Activated naive CD8-positive, alpha-beta T cell treated with anti-CD3 and anti-CD28 coated beads, Interleukin-2, amount 50 U/mL, for 16 hours (primary cell): ENCODE results near the gene ITIH3.
A peak's percentile ranks its signal among the peaks of the same experiment; 100 is the strongest.
"Not testable (repeated sequence)": the region's sequence is repeated elsewhere in the genome, so short reads cannot be mapped to it uniquely, and the experiment has no call there.

Experiments
- DNase-seq: peaks from one replicate; pipeline ENCODE4 v3.0.0-alpha.2; 2020; ENCODE audit warnings: low read depth, low spot score

The ITIH3 gene

GRCh38 chr3:52794612-52795099 lies at the start of gene ITIH3:
Gene ITIH3, plus strand, starts transcription at chr3:52794796. Its CDS starts 8 bp downstream, at chr3:52794804.
- DNase-seq = no peak

- no peak for DNase-seq
Observed at GRCh38 chr3:52752045-52752660, 42.4 kb upstream of the ITIH3 start.

GRCh38 chr3:52754373-52754772 lies 40.2 kb upstream of the ITIH3 start:
- DNase-seq = no peak

DNA sequence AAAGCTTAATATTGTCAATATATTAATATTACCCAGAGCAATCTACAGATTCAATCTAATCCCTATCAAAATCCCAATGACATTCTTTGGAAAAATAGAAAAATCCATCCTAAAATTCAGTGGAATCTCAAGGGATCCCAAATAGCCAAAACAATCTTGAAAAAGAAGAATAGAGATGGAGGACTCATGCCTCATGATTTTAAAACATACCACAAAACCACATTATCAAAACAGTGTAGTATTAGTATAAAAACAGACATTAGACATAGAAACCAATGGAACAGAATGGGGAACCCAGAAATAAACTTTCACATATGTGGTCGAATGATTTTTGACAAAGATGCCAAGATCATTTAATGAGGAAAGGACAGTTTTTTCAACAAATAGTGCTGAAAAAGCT lies 38.5 kb upstream of the ITIH3 start:
- DNase-seq = no peak

DNA sequence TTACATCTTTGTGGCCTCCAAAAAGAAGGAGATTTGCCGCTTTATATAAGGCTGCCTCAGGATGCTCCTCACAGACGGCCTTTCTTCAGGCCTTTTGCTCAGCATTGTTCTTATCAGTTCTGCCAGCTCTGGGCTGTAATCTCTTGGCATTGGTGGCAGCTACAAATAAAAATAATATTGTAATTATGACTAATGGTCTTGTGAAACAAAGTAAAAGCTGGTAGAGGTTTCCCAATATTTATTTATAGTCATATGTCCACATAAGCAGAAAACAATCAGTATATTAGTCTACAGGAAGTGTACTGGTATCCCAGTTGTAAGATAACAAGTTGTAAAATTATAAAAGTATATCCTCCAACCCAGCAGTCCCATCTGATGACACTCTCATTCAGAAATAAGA lies 31.1 kb upstream of the ITIH3 start:
- no peak for DNase-seq

DNA sequence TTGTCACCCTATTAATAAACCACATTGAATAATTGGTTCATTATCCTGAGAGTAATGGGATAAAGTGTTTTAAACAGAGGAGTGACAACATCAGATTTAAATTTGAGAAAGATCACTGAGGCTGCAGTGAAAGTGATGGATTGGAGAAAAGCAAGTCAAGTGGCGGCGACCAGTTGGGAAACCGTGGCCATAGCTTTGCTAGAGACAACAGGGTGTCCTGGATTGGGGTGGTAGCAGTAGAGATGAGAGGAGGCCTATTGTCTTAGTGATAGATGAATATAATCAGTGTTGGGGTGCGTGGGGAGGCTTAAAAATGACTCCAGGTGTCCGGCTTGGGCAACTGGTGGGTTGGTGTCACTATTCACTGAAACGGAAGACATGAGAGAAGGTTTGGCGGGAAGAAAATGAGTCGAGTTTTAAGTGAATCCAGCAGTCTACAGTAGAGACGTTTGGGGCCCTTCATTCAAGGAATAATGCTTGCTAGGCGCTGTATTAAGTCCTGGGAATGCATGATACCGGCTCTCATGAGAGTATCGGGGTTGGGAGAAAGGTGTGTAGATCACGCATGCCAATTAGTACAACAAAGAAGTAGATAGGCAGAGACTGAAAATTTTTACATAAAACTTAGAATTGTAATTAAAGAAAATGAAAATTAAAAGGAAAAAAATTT lies 24.7 kb upstream of the ITIH3 start:
- no peak for DNase-seq

GRCh38 chr3:52770496-52771333 lies 23.9 kb upstream of the ITIH3 start, which contains the start of gene NEK4:
Gene NEK4, minus strand, starts transcription at chr3:52770940. Its CDS starts 194 bp downstream, at chr3:52770746.
- DNase-seq = peak; percentile 58

DNA sequence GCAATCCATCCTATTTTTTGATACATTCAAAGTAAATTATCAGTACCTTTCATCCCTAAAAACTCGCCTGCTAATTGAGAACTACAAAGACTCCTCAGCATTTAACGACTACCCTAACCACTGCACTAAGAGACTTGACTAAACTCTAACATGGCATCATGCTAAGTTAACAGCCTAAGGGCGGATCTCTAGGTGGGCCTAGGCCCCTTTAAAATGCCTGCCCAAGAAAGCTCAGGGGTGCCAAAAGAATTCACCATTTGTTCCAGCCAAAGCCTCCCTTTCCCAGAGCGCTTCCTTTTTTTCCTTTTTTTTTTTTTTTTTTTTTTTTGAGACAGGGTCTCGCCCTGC lies 23.3 kb upstream of the ITIH3 start:
- no peak for DNase-seq

GRCh38 chr3:52771702-52772101 lies 22.9 kb upstream of the ITIH3 start:
- no peak for DNase-seq

DNA sequence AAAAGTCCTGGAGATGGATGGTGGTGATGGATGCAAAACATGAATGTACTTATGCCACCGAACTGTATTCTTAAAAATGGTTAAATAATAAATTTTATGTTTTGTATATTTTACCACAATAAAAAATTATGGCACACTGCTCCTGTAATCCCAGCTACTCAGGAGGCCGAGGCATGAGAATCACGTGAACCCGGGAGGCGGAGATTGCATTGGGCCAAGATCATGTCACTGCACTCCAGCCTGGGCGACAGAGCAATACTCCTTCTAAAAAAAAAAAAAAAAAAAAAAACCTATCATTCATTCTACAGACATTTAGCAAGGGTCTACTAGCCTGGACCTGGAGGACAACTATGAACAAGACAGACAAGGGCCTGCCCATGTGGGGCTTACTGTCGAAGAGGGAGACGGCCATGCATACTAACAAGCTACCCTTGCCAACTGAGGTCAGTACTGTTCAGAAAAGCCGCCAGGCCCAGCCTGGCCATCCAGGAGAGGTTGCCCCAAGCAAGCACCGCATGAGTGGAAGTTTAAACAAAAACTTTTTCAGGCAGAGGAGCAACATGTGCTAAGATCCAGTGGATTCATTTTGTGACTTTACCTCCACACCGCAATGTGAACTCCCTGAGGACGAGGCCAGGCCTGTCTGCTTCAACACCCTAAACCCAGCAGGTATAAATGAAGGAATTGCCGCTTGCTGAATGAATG lies 21.1 kb upstream of the ITIH3 start:
- DNase-seq = no peak

DNA sequence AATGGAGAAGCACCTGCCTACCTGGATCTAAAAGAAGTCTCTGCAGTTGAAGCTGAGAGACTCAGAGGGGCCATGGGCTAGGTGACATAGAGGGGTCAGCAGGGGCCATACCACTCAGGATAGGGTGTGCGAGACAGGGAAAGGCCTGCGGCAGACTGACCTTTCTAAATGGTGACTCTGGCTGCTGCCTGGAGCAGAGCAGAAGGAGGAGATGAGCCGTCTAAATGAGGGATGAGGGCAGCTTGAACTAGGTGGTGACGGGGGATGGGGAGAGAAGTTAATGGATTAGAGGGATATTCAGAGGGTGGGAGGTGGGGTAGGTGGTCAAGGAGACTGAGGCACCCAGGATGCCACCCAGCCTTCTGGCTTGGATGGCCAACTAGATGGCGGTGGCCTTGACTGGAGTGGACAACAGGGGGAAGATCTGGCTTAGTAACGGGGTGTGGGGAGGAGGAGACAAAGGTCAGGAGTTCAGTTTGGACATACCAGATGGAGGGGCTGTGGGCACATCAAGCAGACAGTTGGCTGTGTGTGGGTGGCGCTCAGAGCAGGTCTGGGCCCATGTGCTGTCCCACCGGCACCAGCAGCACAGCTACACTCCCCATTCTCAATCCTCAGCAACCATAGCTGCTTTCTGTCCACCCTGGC lies 20.4 kb upstream of the ITIH3 start:
- DNase-seq = no peak

- DNase-seq = no peak
Observed at GRCh38 chr3:52774901-52775864, 19.4 kb upstream of the ITIH3 start.

- DNase-seq = no peak
Observed at GRCh38 chr3:52775877-52776276, 18.7 kb upstream of the ITIH3 start.

DNA sequence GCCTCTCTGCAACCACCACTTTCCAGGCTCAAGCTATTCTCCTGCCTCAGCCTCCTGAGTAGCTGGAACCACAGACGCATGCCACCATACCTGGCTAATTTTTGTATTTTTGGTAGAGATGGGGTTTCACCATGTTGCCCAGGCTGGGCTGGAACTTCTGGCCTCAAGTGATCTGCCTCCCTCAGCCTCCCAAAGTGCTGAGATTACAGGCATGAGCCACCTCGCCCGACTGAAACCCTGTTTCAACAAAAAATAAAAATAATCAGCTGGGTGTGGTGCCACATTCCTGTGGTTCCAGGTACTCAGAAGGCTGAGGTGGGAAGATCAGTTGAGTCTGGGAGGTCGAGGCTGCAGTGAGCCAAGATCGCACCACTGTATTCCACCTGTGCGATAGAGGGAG lies 18.1 kb upstream of the ITIH3 start:
- not testable (repeated sequence) for DNase-seq

DNA sequence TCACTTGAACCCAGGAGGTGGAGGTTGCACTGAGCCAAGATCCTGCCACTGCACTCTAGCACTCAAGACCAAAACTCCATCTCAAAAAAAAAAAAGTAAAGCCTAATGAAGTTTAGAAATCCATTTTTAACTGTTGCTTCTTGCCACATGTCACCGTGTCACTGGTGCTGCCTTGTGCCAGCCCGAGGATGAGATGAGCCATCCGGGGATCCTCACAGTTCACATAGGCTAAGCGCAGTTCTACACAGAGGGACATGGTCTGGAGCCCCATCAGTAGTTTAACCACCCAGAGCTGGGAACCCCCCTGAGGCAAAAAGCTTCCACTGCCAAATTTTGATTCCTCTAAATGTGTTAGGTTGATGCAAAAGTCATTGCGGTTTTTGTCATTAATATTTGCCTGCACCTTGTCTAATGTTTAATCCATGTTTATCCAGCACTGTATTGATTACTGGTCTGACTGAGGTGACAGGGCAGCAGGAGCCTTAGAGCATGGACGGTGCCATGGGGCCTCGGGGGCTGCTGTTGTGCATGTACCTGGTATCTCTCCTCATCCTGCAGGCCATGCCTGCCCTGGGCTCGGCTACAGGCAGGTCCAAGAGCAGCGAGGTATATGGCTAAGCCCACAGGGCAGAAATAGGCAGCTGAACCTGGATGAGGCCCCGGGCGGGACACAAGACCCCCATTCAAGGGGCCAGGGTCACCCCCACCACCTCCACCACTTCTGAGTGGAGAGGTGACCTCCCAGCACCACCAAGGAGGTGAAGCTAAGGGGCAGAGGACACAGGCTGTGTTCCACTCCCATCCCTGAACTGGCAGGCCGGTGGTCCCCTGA lies 17.3 kb upstream of the ITIH3 start, which contains the start of gene ITIH1:
Gene ITIH1, plus strand, starts transcription at position 473 of the 832 bp plus-strand sequence. Its CDS starts 17 bp downstream, at position 490.
- no peak for DNase-seq

- no peak for DNase-seq
Observed at GRCh38 chr3:52777959-52778805, 16.4 kb upstream of the ITIH3 start.

GRCh38 chr3:52779011-52779836 lies 15.4 kb upstream of the ITIH3 start:
- DNase-seq = no peak
